GM12878 (cell line): ENCODE data around the gene DDAH1. TPM values are rescaled to one million over a fixed set of nuclear protein-coding genes. Genes with fewer than 3 reads are reported as not detected.

Experiments
- ATAC-seq: fragments of 200-7000 bp; cut with Tn5 transposase; 3 replicates; pipeline ENCODE4 v1.9.1; 2020; ENCODE audit warnings: mild to moderate bottlenecking, moderate library complexity
- BruUV-seq: library from RNA; stranded (reverse); fragments of 400-500 nt; replicated peaks from 2 replicates; lab custom pipeline; 2021; lab: Mats Ljungman, UMichigan
- CTCF ChIA-PET: fragments of 300-600 bp; sonication (Branson Sonifier 250); formaldehyde crosslinking; extraction: SDS; loops from one replicate; lab custom pipeline; 2021; ENCODE audit warnings: inconsistent platforms; lab: Yijun Ruan, JAX
- POLR2A ChIA-PET: fragments of 350-600 bp; formaldehyde crosslinking; extraction: SDS; loops from one replicate; lab custom pipeline; 2021; ENCODE audit warnings: inconsistent platforms; lab: Charles Lee
- RAD21 ChIA-PET: fragments of 300-600 bp; sonication (Branson Sonifier 250); formaldehyde crosslinking; loops from one replicate; lab custom pipeline; 2023; ENCODE audit warnings: antibody characterized with exemption; ENCODE audit not compliant: unreplicated experiment; lab: Charles Lee
- SMC1A ChIA-PET: fragments of 300-600 bp; sonication (Branson Sonifier 250); formaldehyde crosslinking; loops from one replicate; lab custom pipeline; 2023; ENCODE audit not compliant: unreplicated experiment, uncharacterized antibody; lab: Charles Lee
- DNase-seq: peaks from one replicate; pipeline ENCODE4 v3.0.0-alpha.2; 2011; ENCODE audit warnings: low read depth, low spot score
- FAIRE-seq: peaks from 3 replicates; lab custom pipeline; 2011; peaks lifted over from hg19 to GRCh38; lab: Jason Lieb, UNC
- H2AFZ ChIP-seq: 2 replicates; pipeline ENCODE4 v1.6.0; 2011; ENCODE audit warnings: low read depth, low read length, control low read depth; ENCODE audit not compliant: control insufficient read depth
- H3K27ac ChIP-seq: 2 replicates; pipeline ENCODE4 v1.5.1; 2011; ENCODE audit warnings: control low read depth; ENCODE audit not compliant: control insufficient read depth, insufficient read depth
- H3K27me3 ChIP-seq, 2 experiments: replicated peaks in 1 of 2; 2 replicates each; pipeline versions ENCODE4 v1.6.0 to v1.6.1; 2011; ENCODE audit warnings: low read length in 1 of 2; ENCODE audit not compliant: control insufficient read depth in 2 of 2, insufficient read depth in 2 of 2
- H3K36me3 ChIP-seq, 2 experiments: 2 replicates each; pipeline ENCODE4 v1.5.1; 2011; ENCODE audit warnings: low read length in 1 of 2; ENCODE audit not compliant: control insufficient read depth in 2 of 2, insufficient read depth in 2 of 2
- H3K4me1 ChIP-seq: 2 replicates; pipeline ENCODE4 v1.6.1; 2011; ENCODE audit warnings: mild to moderate bottlenecking, low read length, moderate library complexity, mixed read lengths; ENCODE audit not compliant: control insufficient read depth, insufficient read depth
- H3K4me2 ChIP-seq: 2 replicates; pipeline ENCODE4 v1.6.0; 2011; ENCODE audit warnings: control low read depth; ENCODE audit not compliant: control insufficient read depth, insufficient read depth
- H3K4me3 ChIP-seq: fragments of 200-600 bp; sonication (generic); 2 replicates; pipeline ENCODE4 v1.5.1; 2016
- H3K79me2 ChIP-seq: 2 replicates; pipeline ENCODE4 v1.6.0; 2011; ENCODE audit warnings: low read length; ENCODE audit not compliant: control insufficient read depth, insufficient read depth
- H3K9ac ChIP-seq: 2 replicates; pipeline ENCODE4 v1.8.0; 2011; ENCODE audit warnings: low read length, control low read depth, mixed read lengths; ENCODE audit not compliant: control insufficient read depth, insufficient read depth
- H3K9me3 ChIP-seq: replicated peaks from 3 replicates; pipeline ENCODE4 v1.5.1; 2011; ENCODE audit warnings: mild to moderate bottlenecking, low read length; ENCODE audit not compliant: control insufficient read depth, insufficient read depth
- H4K20me1 ChIP-seq: 2 replicates; pipeline ENCODE4 v1.6.0; 2011; ENCODE audit not compliant: control insufficient read depth, insufficient read depth
- BCL11A ChIP-seq: IDR thresholded peaks from 2 replicates; pipeline ENCODE4 v1.6.1; 2011; ENCODE audit warnings: low read depth, low read length
- BCLAF1 ChIP-seq: fragments of 450-650 bp; IDR thresholded peaks from 2 replicates; pipeline ENCODE4 v1.6.1; 2017; ENCODE audit warnings: antibody characterized with exemption, mild to moderate bottlenecking, moderate library complexity
- CBX3 ChIP-seq: fragments of 200-600 bp; sonication (generic); IDR thresholded peaks from 2 replicates; pipeline ENCODE4 v1.6.1; 2016; ENCODE audit warnings: low read depth, borderline replicate concordance
- GABPA ChIP-seq: IDR thresholded peaks from 2 replicates; pipeline ENCODE4 v1.6.1; 2014; ENCODE audit warnings: antibody characterized with exemption, low read depth, mild to moderate bottlenecking, inconsistent platforms
- HDGF ChIP-seq: fragments of 450-650 bp; IDR thresholded peaks from 2 replicates; pipeline ENCODE4 v1.6.1; 2016; ENCODE audit warnings: antibody characterized with exemption
- IRF3 ChIP-seq: fragments of 450-650 bp; IDR thresholded peaks from 2 replicates; pipeline ENCODE4 v1.6.1; 2014; ENCODE audit warnings: mild to moderate bottlenecking
- JUND ChIP-seq: IDR thresholded peaks from 2 replicates; pipeline ENCODE4 v1.6.1; 2012; ENCODE audit warnings: low read depth, mild to moderate bottlenecking, low read length, improper control_type of control experiment, moderate library complexity
- MTA3 ChIP-seq: IDR thresholded peaks from 2 replicates; pipeline ENCODE4 v1.6.1; 2012; ENCODE audit warnings: low read length, inconsistent platforms, borderline replicate concordance
- SPI1 ChIP-seq: IDR thresholded peaks from 2 replicates; pipeline ENCODE4 v1.6.1; 2011; ENCODE audit warnings: low read depth, mild to moderate bottlenecking, low read length, moderate library complexity, borderline replicate concordance; ENCODE audit not compliant: insufficient read depth
- SUPT20H ChIP-seq: IDR thresholded peaks from 2 replicates; pipeline ENCODE4 v1.6.1; 2011; ENCODE audit warnings: low read depth, mild to moderate bottlenecking, low read length, moderate library complexity, borderline replicate concordance; ENCODE audit not compliant: control insufficient read depth
- TCF7 ChIP-seq: IDR thresholded peaks from 2 replicates; pipeline ENCODE4 v1.6.1; 2014; ENCODE audit warnings: antibody characterized with exemption, borderline replicate concordance
- USF2 ChIP-seq: IDR thresholded peaks from 2 replicates; pipeline ENCODE4 v1.6.1; 2011; ENCODE audit warnings: low read depth, low read length, improper control_type of control experiment, borderline replicate concordance
- WGBS: methylation state at CpG from one replicate; pipeline ENCODE4 v1.1.6; 2016; ENCODE audit warnings: low lambda C conversion rate; ENCODE audit not compliant: insufficient replicate concordance, insufficient coverage; ENCODE audit errors: missing lambda C conversion rate; 5-methylcytosine and 5-hydroxymethylcytosine counted together
- in situ Hi-C: fragments of 300-500 bp; cut with MboI; formaldehyde crosslinking; loops from 9 replicates; pipeline ENCODE4 v1.14.3; 2018; ENCODE audit warnings: mixed read lengths
- intact Hi-C: fragments of 100-400 bp; cut with micrococcal nuclease; formaldehyde crosslinking; loops from one replicate; pipeline ENCODE4 v1.14.2; 2022; ENCODE audit not compliant: unreplicated experiment
- polyA plus RNA-seq, 11 experiments: library from polyadenylated mRNA; depleted of rRNA in 4 of 11; unstranded in 6 of 11; stranded (reverse) in 5 of 11; fragments of >200 nt; fragmentation: Nextera tagmentation in 4 of 11; fragmentation: Illumina TruSeq in 1 of 11; extraction: Ambion mirVana in 4 of 11; extraction: Trizol in 1 of 11; gene quantifications; 1 replicate in 1 of 11; 2 replicates in 10 of 11; pipeline versions ENCODE4 v1.2.1 to v1.2.3, GENCODE V29; 2011 to 2016; ENCODE audit warnings: inconsistent platforms in 2 of 11, missing spikeins in 2 of 11, low read depth in 1 of 11
- total RNA-seq, 4 experiments: library from RNA; depleted of rRNA in 3 of 4; stranded (reverse); fragments of >200 nt in 3 of 4; fragmentation: Illumina TruSeq in 1 of 4; extraction: Trizol in 1 of 4; gene quantifications; 2 replicates each; pipeline versions ENCODE4 v1.2.1 to v1.2.3, GENCODE V29; 2013 to 2021
- TF ChIP-seq, protein P1 (sequence below): fragments of 450-650 bp; IDR thresholded peaks from 2 replicates; pipeline ENCODE4 v1.6.1; 2017; ENCODE audit warnings: mild to moderate bottlenecking, low read depth, inconsistent platforms; ENCODE audit not compliant: poor library complexity, severe bottlenecking

DDAH1 gene
- total and polyA plus RNA-seq, 10 of the 15 experiments (the other 5 are each of a cell fraction or from before 2014, with no cell fraction given) = 0.07 to 0.88 (median 0.27) TPM; not detected in 6

- ChIA-PET RAD21 (no interaction called here), POLR2A (no interaction called here), SMC1A (interaction anchor here (1.1 kb wide), 1 partner anchor 38 kb away, joined by 4 read pairs; no protein-coding TSS in a partner anchor), CTCF (no interaction called here)
- no peak overlapping the region for H3K4me3 ChIP-seq
- 14% methylated on average over 2 of the region's 2 CpGs for WGBS
- H3K4me1 ChIP-seq = no peaks in the 10 kb centered on the region
- in situ Hi-C loops (no loop called here), intact Hi-C loops (loop anchor here (5.0 kb wide), 1 partner anchor 189 kb away; no protein-coding TSS in a partner anchor)
- FAIRE-seq (peak; percentile 35), DNase-seq (no peak), ATAC-seq (no peak)
- H3K9me3 ChIP-seq = no peaks in the 10 kb centered on the region
- H3K79me2 ChIP-seq = no peaks in the 10 kb centered on the region
- no TSS peak for BruUV-seq
- H3K27me3 ChIP-seq = no peaks in the 10 kb centered on the region; a peak in 1 of 4 replicates
- H4K20me1 ChIP-seq = no peaks in the 10 kb centered on the region
- no peaks in the 10 kb centered on the region for H3K36me3 ChIP-seq
- no peak overlapping the region for H2AFZ ChIP-seq
- H3K9ac ChIP-seq = no peak overlapping the region
- no peak overlapping the region for H3K4me2 ChIP-seq
- H3K27ac ChIP-seq = no peak overlapping the region
- no peak for TF ChIP-seq USF2
- no peak for TF ChIP-seq BCLAF1
- TF ChIP-seq GABPA = no peak
- no peak for TF ChIP-seq BCL11A
- TF ChIP-seq IRF3 = no peak
- TF ChIP-seq JUND = no peak
- TF ChIP-seq, protein P1, sequence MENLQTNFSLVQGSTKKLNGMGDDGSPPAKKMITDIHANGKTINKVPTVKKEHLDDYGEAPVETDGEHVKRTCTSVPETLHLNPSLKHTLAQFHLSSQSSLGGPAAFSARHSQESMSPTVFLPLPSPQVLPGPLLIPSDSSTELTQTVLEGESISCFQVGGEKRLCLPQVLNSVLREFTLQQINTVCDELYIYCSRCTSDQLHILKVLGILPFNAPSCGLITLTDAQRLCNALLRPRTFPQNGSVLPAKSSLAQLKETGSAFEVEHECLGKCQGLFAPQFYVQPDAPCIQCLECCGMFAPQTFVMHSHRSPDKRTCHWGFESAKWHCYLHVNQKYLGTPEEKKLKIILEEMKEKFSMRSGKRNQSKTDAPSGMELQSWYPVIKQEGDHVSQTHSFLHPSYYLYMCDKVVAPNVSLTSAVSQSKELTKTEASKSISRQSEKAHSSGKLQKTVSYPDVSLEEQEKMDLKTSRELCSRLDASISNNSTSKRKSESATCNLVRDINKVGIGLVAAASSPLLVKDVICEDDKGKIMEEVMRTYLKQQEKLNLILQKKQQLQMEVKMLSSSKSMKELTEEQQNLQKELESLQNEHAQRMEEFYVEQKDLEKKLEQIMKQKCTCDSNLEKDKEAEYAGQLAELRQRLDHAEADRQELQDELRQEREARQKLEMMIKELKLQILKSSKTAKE = no peak
- TF ChIP-seq SPI1 = no peak
- no peak for TF ChIP-seq HDGF
- TF ChIP-seq MTA3 = no peak
- no peak for TF ChIP-seq SUPT20H
- no peak for TF ChIP-seq CBX3
- no peak for TF ChIP-seq TCF7
Measured at GRCh38 chr1:85501355-85501898, 36.5 kb upstream of the DDAH1 start.
